Cardiac fibroblast (primary cell): ENCODE results near the gene MCRIP1.

Experiments used
- DNase-seq, 2 donors: peaks; one replicate each; pipeline versions ENCODE4 v3.0.0 to v3.0.0-alpha.2; 2010; ENCODE audit warnings: low read depth in 2 of 2
- H3K4me3 ChIP-seq, 2 donors: replicated peaks in 1 of 2; 1 replicate in 1 of 2; 2 replicates in 1 of 2; pipeline ENCODE4 v1.5.1; 2011; ENCODE audit warnings: low read depth in 2 of 2, low read length in 2 of 2, mild to moderate bottlenecking in 2 of 2, moderate library complexity in 1 of 2
- CTCF ChIP-seq: IDR thresholded peaks from one replicate; pipeline ENCODE4 v1.5.1; 2011; ENCODE audit warnings: low read depth, mild to moderate bottlenecking, low read length, inconsistent platforms

MCRIP1 gene

GRCh38 chr17:81812571-81813370, 20.3 kb downstream of the MCRIP1 start:
- TF ChIP-seq CTCF, result no peak
- no peak for DNase-seq
- H3K4me3 ChIP-seq, result no peak overlapping the region

GRCh38 chr17:81811705-81812570, 21.2 kb downstream of the MCRIP1 start:
- H3K4me3 ChIP-seq, result no peak overlapping the region
- DNase-seq, result no peak
- TF ChIP-seq CTCF, result no peak

- no peak for DNase-seq
- no peak for TF ChIP-seq CTCF
- H3K4me3 ChIP-seq, result no peak overlapping the region
Measured at GRCh38 chr17:81810892-81811704, 22.0 kb downstream of the MCRIP1 start.

- no peak for DNase-seq
- H3K4me3 ChIP-seq, result no peak overlapping the region
- TF ChIP-seq CTCF, result no peak
Measured at GRCh38 chr17:81810476-81810875, 22.6 kb downstream of the MCRIP1 start.

GRCh38 chr17:81809556-81809998, 23.5 kb downstream of the MCRIP1 start:
- H3K4me3 ChIP-seq, result no peak overlapping the region
- DNase-seq, result no peak
- TF ChIP-seq CTCF, result no peak

- no peak for DNase-seq
- TF ChIP-seq CTCF, result no peak
- no peak overlapping the region for H3K4me3 ChIP-seq
Measured at GRCh38 chr17:81808778-81809555, 24.1 kb downstream of the MCRIP1 start.
